Left lung (tissue), 10 donors: ENCODE measurements around the gene AEBP1. TPM values are rescaled to one million over a fixed set of nuclear protein-coding genes. Genes with fewer than 3 reads are reported as not detected.

ENCODE experiments used
- ATAC-seq: fragments of 200-7000 bp; cut with Tn5 transposase; one replicate; pipeline ENCODE4 v1.9.1; 2020; ENCODE audit warnings: moderate library complexity
- DNase-seq, 4 donors: peaks; one replicate each; pipeline ENCODE4 v3.0.0-alpha.2; 2013 to 2020
- H3K27ac ChIP-seq, 2 donors: fragments of 200-600 bp; sonication (generic) in 1 of 2; one replicate each; pipeline versions ENCODE4 v1.5.0 to v1.8.0; 2020 to 2021
- H3K27me3 ChIP-seq, 2 donors: fragments of 200-600 bp; sonication (generic) in 1 of 2; one replicate each; pipeline versions ENCODE4 v1.5.0 to v1.8.0; 2020 to 2021
- H3K36me3 ChIP-seq, 2 donors: fragments of 200-600 bp; sonication (generic) in 1 of 2; one replicate each; pipeline versions ENCODE4 v1.5.0 to v1.8.0; 2020 to 2021
- H3K4me1 ChIP-seq, 2 donors: fragments of 200-600 bp; one replicate each; pipeline ENCODE4 v1.8.0; 2021
- H3K4me3 ChIP-seq, 2 donors: fragments of 200-600 bp; sonication (generic) in 1 of 2; one replicate each; pipeline versions ENCODE4 v1.5.0 to v1.8.0; 2020 to 2021; ENCODE audit warnings: mild to moderate bottlenecking in 1 of 2
- H3K9me3 ChIP-seq, 2 donors: fragments of 200-600 bp; sonication (generic) in 1 of 2; one replicate each; pipeline versions ENCODE4 v1.5.0 to v1.8.0; 2020 to 2021
- intact Hi-C, 2 donors: fragments of 100-400 bp; cut with DNase I; formaldehyde crosslinking; loops; one replicate each; pipeline versions ENCODE4 v1.11.2 to v1.14.2; 2022
- polyA plus RNA-seq, 6 donors: library from polyadenylated mRNA; unstranded; fragments of 120-200 nt; gene quantifications; one replicate each; pipeline ENCODE4 v1.2.1, GENCODE V29; 2013; ENCODE audit not compliant: insufficient read length in 6 of 6
- total RNA-seq, 2 donors: library from RNA; stranded (reverse); fragmentation: NEBNext Ultra II Directional; extraction: Animal tissue kit (Norgen Biotek cat#: 25700); gene quantifications; one replicate each; pipeline ENCODE4 v1.2.1, GENCODE V29; 2021
- TF ChIP-seq, protein P1 (sequence below), 2 donors: fragments of 200-600 bp; sonication (generic) in 1 of 2; IDR thresholded peaks; one replicate each; pipeline versions ENCODE4 v1.5.0 to v1.8.0; 2021; ENCODE audit warnings: antibody characterized with exemption in 2 of 2
- donor health status: DM: no; HTN: yes; CAD: no.
- donor health status: DM: no; HTN: no; CAD: no.

AEBP1 gene
- total and polyA plus RNA-seq, 8 donors, result 53.6 to 195 (median 64.7) TPM

GRCh38 chr7:44112231-44112996, 8.3 kb downstream of the AEBP1 start:
- Histone ChIP-seq H3K9me3 (no peaks in the 10 kb centered on the region), H3K36me3 (peaks cover 0 to 91% of the 10 kb centered on the region in 2 donors), H3K27ac (no peak overlapping the region), H3K27me3 (no peaks in the 10 kb centered on the region), H3K4me3 (no peak overlapping the region), H3K4me1 (no peaks in the 10 kb centered on the region)
- ATAC-seq, result no peak
- TF ChIP-seq, protein P1, sequence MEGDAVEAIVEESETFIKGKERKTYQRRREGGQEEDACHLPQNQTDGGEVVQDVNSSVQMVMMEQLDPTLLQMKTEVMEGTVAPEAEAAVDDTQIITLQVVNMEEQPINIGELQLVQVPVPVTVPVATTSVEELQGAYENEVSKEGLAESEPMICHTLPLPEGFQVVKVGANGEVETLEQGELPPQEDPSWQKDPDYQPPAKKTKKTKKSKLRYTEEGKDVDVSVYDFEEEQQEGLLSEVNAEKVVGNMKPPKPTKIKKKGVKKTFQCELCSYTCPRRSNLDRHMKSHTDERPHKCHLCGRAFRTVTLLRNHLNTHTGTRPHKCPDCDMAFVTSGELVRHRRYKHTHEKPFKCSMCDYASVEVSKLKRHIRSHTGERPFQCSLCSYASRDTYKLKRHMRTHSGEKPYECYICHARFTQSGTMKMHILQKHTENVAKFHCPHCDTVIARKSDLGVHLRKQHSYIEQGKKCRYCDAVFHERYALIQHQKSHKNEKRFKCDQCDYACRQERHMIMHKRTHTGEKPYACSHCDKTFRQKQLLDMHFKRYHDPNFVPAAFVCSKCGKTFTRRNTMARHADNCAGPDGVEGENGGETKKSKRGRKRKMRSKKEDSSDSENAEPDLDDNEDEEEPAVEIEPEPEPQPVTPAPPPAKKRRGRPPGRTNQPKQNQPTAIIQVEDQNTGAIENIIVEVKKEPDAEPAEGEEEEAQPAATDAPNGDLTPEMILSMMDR (IDR thresholded peaks at IDR 0.05), result no peak
- intact Hi-C loops, result no loop called here
- no peak for DNase-seq

GRCh38 chr7:44112997-44113763, 9.0 kb downstream of the AEBP1 start:
- no peak overlapping the region for H3K27ac ChIP-seq
- H3K9me3 ChIP-seq, result no peaks in the 10 kb centered on the region
- H3K36me3 ChIP-seq, result peaks cover 0 to 93% of the 10 kb centered on the region in 2 donors
- no peaks in the 10 kb centered on the region for H3K27me3 ChIP-seq
- ATAC-seq (no peak), DNase-seq (no peak)
- intact Hi-C loops, result no loop called here
- no peak overlapping the region for H3K4me3 ChIP-seq
- TF ChIP-seq, protein P1 (IDR thresholded peaks at IDR 0.05), result no peak
- H3K4me1 ChIP-seq, result no peaks in the 10 kb centered on the region

DNA sequence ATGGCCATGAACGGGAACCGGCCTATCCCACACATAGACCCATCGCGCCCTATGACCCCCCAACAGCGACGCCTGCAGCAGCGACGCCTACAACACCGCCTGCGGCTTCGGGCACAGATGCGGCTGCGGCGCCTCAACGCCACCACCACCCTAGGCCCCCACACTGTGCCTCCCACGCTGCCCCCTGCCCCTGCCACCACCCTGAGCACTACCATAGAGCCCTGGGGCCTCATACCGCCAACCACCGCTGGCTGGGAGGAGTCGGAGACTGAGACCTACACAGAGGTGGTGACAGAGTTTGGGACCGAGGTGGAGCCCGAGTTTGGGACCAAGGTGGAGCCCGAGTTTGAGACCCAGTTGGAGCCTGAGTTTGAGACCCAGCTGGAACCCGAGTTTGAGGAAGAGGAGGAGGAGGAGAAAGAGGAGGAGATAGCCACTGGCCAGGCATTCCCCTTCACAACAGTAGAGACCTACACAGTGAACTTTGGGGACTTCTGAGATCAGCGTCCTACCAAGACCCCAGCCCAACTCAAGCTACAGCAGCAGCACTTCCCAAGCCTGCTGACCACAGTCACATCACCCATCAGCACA, 9.7 kb downstream of the AEBP1 start:
- TF ChIP-seq, protein P1 (IDR thresholded peaks at IDR 0.05), result no peak
- no peaks in the 10 kb centered on the region for H3K27me3 ChIP-seq
- H3K4me3 ChIP-seq, result no peak overlapping the region
- no peak for ATAC-seq
- H3K36me3 ChIP-seq, result peaks cover 0 to 88% of the 10 kb centered on the region in 2 donors
- DNase-seq, result no peak
- intact Hi-C loops, result no loop called here
- no peak overlapping the region for H3K27ac ChIP-seq
- no peaks in the 10 kb centered on the region for H3K4me1 ChIP-seq
- H3K9me3 ChIP-seq, result no peaks in the 10 kb centered on the region

- H3K36me3 ChIP-seq, result peaks cover 0 to 83% of the 10 kb centered on the region in 2 donors
- intact Hi-C loops, result no loop called here
These were observed 10.6 kb downstream of the AEBP1 start for GRCh38 chr7:44114586-44115310.

More at GRCh38 chr7:44114586-44115310, 10.6 kb downstream of the AEBP1 start:
- TF ChIP-seq, protein P1 (IDR thresholded peaks at IDR 0.05), result no peak
- no peaks in the 10 kb centered on the region for H3K4me1 ChIP-seq
- H3K9me3 ChIP-seq, result no peaks in the 10 kb centered on the region
- DNase-seq (no peak), ATAC-seq (no peak)
- no peak overlapping the region for H3K4me3 ChIP-seq
- no peak overlapping the region for H3K27ac ChIP-seq
- no peaks in the 10 kb centered on the region for H3K27me3 ChIP-seq
